Measurements from ENCODE around the gene FRY.

Gene FRY

DNA sequence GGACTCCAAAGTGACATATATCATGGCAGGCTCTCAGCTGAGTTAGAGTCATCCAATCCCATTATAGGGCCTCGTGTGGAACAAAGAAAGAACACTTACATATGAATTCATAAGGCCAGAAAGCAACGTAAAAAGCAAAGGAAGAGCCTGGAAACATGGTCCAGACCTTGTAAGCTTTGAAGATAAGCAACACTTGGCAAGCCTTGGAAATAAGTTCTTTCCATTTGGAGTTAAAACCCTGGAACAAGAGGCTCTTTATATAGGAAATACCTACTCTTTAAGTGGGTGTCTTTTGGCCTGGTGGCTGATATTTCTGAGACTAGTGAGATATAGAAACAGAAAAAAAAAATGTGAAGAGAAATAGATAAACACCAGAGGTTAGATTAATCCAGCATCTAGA is 234.2 kb downstream of the FRY start:
- H3K4me3 ChIP-seq (ENCODE audit: low read depth, low read length), result no peak overlapping the region
- TF ChIP-seq, protein P1, sequence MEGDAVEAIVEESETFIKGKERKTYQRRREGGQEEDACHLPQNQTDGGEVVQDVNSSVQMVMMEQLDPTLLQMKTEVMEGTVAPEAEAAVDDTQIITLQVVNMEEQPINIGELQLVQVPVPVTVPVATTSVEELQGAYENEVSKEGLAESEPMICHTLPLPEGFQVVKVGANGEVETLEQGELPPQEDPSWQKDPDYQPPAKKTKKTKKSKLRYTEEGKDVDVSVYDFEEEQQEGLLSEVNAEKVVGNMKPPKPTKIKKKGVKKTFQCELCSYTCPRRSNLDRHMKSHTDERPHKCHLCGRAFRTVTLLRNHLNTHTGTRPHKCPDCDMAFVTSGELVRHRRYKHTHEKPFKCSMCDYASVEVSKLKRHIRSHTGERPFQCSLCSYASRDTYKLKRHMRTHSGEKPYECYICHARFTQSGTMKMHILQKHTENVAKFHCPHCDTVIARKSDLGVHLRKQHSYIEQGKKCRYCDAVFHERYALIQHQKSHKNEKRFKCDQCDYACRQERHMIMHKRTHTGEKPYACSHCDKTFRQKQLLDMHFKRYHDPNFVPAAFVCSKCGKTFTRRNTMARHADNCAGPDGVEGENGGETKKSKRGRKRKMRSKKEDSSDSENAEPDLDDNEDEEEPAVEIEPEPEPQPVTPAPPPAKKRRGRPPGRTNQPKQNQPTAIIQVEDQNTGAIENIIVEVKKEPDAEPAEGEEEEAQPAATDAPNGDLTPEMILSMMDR (IDR thresholded peaks at IDR 0.05; ENCODE audit: low read depth, low read length), result no peak

DNA sequence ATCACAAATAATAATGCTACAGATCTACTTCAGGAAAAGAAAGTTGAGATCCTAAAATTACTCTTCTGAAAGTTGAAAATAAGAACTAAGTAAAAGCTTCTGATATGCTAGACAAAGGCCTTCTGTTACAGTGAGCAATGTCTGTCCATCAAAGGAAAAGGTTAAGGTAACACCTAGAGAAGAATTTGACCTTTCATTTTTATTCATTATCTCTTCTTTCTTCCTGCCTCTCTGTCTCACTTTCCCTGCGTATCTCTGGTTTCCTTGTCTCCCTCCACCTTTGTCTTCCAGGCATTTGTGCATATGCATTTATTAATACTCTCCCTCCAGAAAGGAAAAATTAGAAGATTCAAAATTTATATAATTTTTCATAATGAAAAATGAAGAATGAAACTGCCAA is 234.6 kb downstream of the FRY start:
- H3K4me3 ChIP-seq (ENCODE audit: low read depth, low read length), result no peak overlapping the region
- TF ChIP-seq, protein P1 (IDR thresholded peaks at IDR 0.05; ENCODE audit: low read depth, low read length), result no peak

DNA sequence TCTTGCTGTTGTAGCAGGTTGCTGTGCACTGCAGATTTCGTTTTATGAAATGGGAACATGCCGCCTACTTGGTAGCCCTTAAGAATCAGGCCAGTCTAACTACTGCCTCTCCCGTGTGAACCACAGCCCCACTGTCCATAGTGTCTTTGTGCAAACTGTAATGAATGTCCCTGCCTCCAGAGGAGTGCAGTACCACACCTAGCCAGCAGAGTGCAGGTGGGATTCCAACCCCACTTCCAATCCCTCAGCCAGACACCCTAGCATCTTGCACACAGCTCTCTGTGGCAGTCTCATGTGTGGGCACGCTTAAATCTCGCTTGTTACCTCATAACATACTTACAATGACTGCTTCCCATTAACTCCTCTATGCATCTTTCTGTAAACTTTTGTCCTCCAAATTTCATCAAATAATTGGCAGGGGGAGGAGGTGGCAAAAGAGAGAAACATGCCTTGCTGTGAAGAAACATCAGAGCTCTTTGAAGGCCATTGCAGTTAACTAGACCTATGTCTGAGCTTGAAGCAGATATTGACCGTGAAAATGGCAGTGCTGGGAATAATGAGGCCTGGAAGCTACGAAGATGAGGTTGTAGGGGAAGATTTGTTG is 236.4 kb downstream of the FRY start:
- no peak overlapping the region for H3K4me3 ChIP-seq (ENCODE audit: low read depth, low read length)
- TF ChIP-seq, protein P1 (IDR thresholded peaks at IDR 0.05; ENCODE audit: low read depth, low read length), result peak; percentile 39; the same call in 1 of the 2 replicates

DNA sequence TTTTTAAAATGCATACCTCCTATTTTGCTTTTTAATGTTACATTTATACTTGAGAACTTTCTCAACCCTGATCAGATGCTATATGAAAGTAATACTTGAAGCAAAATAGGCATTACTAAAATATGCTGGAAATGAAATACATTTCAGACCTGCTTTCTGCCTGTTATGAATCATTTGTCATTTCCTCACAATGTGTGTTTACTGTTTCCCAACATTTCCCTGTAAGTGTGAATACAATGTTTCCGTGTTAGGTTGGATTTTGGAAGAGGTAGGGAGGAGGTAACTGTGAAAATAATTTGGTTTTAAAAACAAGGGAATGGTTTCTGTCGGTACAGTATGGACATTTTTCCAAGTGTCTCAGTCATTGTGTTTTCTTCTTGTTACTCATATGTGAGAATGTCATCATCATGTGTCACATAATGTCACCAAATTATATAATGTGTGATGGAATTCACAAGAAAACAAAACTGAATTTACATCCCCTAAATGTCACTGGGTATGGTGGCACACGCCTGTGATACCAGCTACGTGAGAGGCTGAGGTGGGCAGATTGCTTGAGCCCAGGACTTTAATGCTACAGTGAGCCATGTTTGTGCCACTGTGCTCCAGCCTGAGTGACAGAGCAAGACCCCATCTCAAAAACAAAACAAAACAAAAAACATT is 240.6 kb downstream of the FRY start:
- H3K4me3 ChIP-seq (ENCODE audit: low read depth, low read length), result no peak overlapping the region
- TF ChIP-seq, protein P1 (IDR thresholded peaks at IDR 0.05; ENCODE audit: low read depth, low read length), result no peak

DNA sequence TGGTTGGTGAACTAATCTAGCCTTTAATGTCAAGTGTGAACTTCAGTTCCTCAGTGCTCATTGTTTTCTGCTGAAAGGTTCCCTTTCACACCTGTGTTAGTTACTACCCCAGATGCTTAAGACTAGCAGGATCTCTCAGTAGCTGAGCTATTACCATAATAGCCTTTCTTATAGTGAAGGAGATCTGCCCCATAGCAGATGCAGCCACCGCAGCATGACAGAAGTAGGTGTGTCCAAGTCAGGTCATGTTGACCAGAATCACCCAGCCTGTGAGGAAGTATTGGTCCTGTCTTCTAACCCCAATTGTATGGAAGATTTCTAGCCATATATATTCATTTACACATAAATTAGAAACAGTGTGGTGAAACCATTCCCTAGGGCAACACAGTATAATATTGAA is 246.3 kb downstream of the FRY start:
- TF ChIP-seq, protein P1 (IDR thresholded peaks at IDR 0.05; ENCODE audit: low read depth, low read length), result no peak

DNA sequence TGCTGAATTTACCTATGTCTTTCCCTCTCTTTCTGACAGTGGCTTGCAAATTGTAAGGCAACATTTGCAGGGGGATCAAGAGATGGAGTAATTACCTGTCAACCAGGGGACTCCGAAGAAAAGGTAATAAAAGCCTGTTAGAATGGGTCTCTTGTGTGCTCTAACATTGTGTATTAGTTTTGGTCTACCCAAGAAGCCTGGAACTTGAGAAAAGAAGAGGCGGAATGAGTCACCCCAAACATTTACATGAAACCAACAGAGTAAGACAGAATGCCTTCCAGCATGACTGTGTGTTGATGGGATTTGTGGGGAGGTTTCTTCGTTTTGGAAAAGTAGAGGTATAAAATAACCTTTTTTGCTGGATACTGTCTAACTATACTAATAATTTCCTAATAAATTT is 246.9 kb downstream of the FRY start:
- TF ChIP-seq, protein P1 (IDR thresholded peaks at IDR 0.05; ENCODE audit: low read depth, low read length), result no peak
- no peak overlapping the region for H3K4me3 ChIP-seq (ENCODE audit: low read depth, low read length)

More for the DNA sequence above, 246.3 kb downstream of the FRY start:
- no peak overlapping the region for H3K4me3 ChIP-seq (ENCODE audit: low read depth, low read length)

DNA sequence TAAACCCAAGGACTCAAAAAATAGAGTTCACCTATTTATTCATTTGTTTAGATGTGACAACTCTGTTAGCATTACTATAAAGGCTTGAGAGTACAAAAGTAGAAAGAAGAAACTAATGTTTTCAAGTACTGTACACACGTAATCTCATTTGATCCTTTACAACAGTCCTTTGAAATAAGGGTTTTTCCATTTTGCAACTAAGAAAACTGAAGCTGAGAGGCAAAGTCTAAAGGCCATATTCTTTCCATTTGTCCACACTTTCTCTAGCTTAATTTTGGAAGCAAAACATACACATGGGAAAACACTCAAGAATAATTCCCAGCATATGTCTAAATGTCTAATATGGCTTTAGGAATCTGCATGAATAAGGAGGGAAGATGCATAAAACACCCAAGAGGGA is 249.5 kb downstream of the FRY start:
- TF ChIP-seq, protein P1 (IDR thresholded peaks at IDR 0.05; ENCODE audit: low read depth, low read length), result no peak
- no peak overlapping the region for H3K4me3 ChIP-seq (ENCODE audit: low read depth, low read length)

All from WI38 (cell line).